Naive B cell (primary cell): ENCODE measurements around the gene COG7. TPM values are rescaled to one million over a fixed set of nuclear protein-coding genes. Genes with fewer than 3 reads are reported as not detected.
"Not testable (repeated sequence)": the region's sequence is repeated elsewhere in the genome, so short reads cannot be mapped to it uniquely, and the experiment has no call there.

Experiments
- ATAC-seq, 2 donors: fragments of 150-1000 bp; cut with Tn5 transposase; 2 replicates each; pipeline ENCODE4 v1.10.0; 2021; ENCODE audit warnings: low read depth in 2 of 2, mild to moderate bottlenecking in 2 of 2, moderate library complexity in 2 of 2
- DNase-seq: peaks from one replicate; pipeline ENCODE4 v3.0.0; 2022
- H3K27ac Mint-ChIP-seq, 6 donors: one replicate each; pipeline ENCODE4 v1.8.0; 2020 to 2022; ENCODE audit warnings: mild to moderate bottlenecking in 6 of 6, mixed read lengths in 6 of 6, moderate library complexity in 5 of 6, inconsistent platforms in 2 of 6
- H3K27me3 Mint-ChIP-seq, 3 donors: one replicate each; pipeline ENCODE4 v1.8.0; 2021 to 2022; ENCODE audit warnings: mixed read lengths in 3 of 3, mild to moderate bottlenecking in 1 of 3
- H3K36me3 Mint-ChIP-seq, 2 donors: one replicate each; pipeline ENCODE4 v1.8.0; 2020 to 2022; ENCODE audit warnings: mixed read lengths in 2 of 2, inconsistent platforms in 1 of 2, mild to moderate bottlenecking in 1 of 2
- H3K4me1 Mint-ChIP-seq, 3 donors: one replicate each; pipeline ENCODE4 v1.8.0; 2020 to 2022; ENCODE audit warnings: mixed read lengths in 3 of 3, inconsistent platforms in 1 of 3, mild to moderate bottlenecking in 1 of 3, moderate library complexity in 1 of 3
- H3K4me3 Mint-ChIP-seq, 8 donors: one replicate each; pipeline ENCODE4 v1.8.0; 2020 to 2022; ENCODE audit warnings: mild to moderate bottlenecking in 8 of 8, mixed read lengths in 8 of 8, moderate library complexity in 8 of 8, inconsistent platforms in 2 of 8
- H3K9me3 Mint-ChIP-seq, 7 donors: one replicate each; pipeline ENCODE4 v1.8.0; 2020 to 2022; ENCODE audit warnings: mixed read lengths in 7 of 7, mild to moderate bottlenecking in 5 of 7, inconsistent platforms in 2 of 7, moderate library complexity in 1 of 7
- polyA plus RNA-seq, 6 donors: library from polyadenylated mRNA; unstranded; fragments of 300-500 nt; fragmentation: Illumina TruSeq; gene quantifications; one replicate each; pipeline ENCODE4 v1.2.3, GENCODE V29; 2021; ENCODE audit warnings: low read depth in 6 of 6

Gene COG7
- polyA plus RNA-seq, 6 donors from 2014 or later: 5.8 to 19.3 (median 8.8) TPM

DNA sequence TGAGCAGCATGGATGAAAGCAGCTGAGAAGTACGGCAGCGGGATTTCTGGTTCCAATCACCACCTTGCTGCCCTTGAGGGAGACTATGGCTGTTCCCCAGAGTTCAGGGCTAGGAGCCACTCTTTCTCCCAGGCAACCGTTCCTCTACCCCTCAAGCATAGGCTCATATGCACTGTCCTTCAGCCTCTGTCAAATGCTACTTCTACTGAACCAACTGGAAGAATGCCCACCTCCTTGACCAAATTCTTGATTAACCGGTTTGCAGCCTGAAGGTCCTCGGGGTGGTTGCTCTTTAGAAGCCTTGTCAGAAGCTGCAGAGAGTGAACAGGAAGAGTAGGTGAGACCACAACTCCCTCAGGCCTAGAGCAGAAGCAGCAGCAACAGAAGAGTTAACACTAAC is 33.5 kb upstream of the COG7 start:
- H3K9me3 Mint-ChIP-seq: no peaks in the 10 kb centered on the region
- no peak overlapping the region for H3K4me3 Mint-ChIP-seq
- H3K36me3 Mint-ChIP-seq: peaks cover 13 to 21% of the 10 kb centered on the region in 2 donors
- H3K27ac Mint-ChIP-seq: peak overlapping the region in 1 of 6 donors; percentile 42
- ATAC-seq (no peak), DNase-seq (no peak)
- no peaks in the 10 kb centered on the region for H3K27me3 Mint-ChIP-seq
- peaks cover 6 to 14% (median 8%) of the 10 kb centered on the region in 3 donors for H3K4me1 Mint-ChIP-seq

DNA sequence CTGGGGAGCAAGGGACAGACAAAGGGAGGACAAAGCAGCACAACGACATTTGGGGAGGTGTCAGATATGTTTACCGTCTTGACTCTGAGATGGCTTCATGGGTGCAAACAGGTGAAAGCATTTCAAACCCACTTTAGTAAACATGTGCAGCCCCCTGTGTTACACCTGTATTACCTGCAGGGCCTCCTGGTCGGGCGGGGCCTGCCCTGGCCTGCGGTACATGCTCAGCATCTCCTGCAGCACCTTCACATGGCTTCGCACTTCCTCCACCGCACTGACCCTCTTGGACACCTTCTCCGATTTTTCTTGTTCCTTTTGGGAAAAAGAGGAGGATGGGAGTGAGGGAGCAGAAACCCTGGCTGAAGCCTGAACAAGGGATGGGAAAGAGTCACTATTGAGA is 32.9 kb upstream of the COG7 start:
- Mint-ChIP-seq H3K4me3 (peak overlapping the region in 1 of 8 donors; percentile 37), H3K9me3 (no peaks in the 10 kb centered on the region), H3K27me3 (no peaks in the 10 kb centered on the region), H3K4me1 (peaks cover 5 to 8% (median 6%) of the 10 kb centered on the region in 3 donors), H3K27ac (no peak overlapping the region), H3K36me3 (peaks cover 12 to 21% of the 10 kb centered on the region in 2 donors)
- ATAC-seq: no peak
- no peak for DNase-seq

DNA sequence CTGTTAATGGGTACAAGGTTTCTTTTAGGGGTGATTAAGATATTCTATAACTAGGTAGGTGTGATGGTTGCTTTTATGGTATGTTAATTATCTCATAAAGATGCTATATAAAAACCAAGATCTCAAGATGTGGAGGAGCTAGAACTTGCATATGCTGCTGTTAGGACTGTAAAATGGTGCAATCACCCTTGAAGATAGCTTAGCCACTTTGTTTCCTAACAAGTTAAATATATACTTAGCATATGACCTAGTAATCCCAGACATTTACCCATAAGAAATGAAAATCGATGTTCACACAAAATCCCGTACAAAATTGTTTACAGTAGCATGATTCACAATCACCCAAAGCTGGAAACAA is 32.2 kb upstream of the COG7 start:
- H3K36me3 Mint-ChIP-seq: peaks cover 11 to 23% of the 10 kb centered on the region in 2 donors
- DNase-seq (no peak), ATAC-seq (no peak)
- H3K27ac Mint-ChIP-seq: peak overlapping the region in 2 of 6 donors; percentile 20 to 56
- H3K4me3 Mint-ChIP-seq: no peak overlapping the region
- no peaks in the 10 kb centered on the region for H3K9me3 Mint-ChIP-seq
- H3K4me1 Mint-ChIP-seq: peaks cover 3 to 6% (median 5%) of the 10 kb centered on the region in 3 donors
- H3K27me3 Mint-ChIP-seq: no peaks in the 10 kb centered on the region

DNA sequence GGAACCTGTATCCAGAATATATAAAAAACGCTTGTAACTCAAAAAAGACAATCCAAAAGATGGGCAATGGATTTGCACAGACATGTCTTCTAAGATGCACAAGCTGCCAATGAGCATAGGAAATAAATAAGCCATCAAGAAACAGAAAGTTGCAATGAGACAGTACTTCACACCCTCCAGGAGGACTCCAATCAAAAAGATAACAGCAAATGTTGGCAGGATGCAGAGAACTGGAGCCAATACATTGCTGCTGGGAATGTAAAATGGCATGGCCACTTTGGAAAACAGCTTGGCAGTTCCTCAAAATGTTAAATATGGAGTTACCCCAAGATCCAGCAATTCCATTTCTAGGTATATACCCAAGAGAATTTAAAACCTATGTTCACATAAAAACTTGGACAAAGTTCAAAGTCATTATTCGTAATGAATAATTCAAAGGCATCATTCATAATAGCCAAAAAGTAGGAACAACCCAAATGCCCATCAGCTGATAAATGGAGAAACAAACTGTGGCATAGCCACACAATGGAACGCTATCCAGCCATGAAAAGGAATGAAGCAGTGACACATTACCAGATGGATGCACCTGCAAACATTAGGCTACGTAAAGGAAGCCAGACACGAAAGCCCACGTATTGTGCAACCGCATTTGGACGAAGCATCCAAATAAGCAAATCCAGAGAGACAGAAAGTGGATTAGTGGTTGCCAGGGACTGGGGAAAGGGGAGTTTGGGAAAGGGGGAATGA is 31.7 kb upstream of the COG7 start:
- H3K4me1 Mint-ChIP-seq: peaks cover 3 to 8% (median 6%) of the 10 kb centered on the region in 3 donors
- peaks cover 16 to 29% of the 10 kb centered on the region in 2 donors for H3K36me3 Mint-ChIP-seq
- DNase-seq (no peak), ATAC-seq (no peak)
- no peaks in the 10 kb centered on the region for H3K27me3 Mint-ChIP-seq
- no peak overlapping the region for H3K4me3 Mint-ChIP-seq
- H3K9me3 Mint-ChIP-seq: no peaks in the 10 kb centered on the region
- peak overlapping the region in 3 of 6 donors; percentile 20 to 79 (median 49) for H3K27ac Mint-ChIP-seq

DNA sequence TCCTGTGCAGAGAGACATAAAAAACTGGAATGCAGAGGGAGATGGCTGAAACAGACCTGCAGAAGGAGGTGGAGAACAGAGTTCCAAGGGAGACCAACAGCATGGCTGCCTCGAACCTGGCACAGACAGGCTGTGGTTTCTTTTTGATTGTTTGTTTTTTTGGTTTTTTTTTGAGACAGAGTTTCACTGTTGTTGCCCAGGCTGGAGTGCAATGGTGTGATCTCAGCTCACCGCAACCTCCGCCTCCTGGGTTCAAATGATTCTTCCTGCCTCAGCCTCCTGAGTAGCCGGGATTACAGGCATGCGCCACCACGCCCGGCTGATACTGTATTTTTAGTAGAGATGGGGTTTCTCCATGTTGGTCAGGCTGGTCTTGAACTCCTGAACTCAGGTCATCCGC is 30.5 kb upstream of the COG7 start:
- DNase-seq, H3K27me3 Mint-ChIP-seq, ATAC-seq, H3K9me3 Mint-ChIP-seq: not testable (repeated sequence)
- Mint-ChIP-seq H3K4me3 (peak overlapping the region in 1 of 8 donors; percentile 15), H3K4me1 (peaks cover 9 to 20% (median 10%) of the 10 kb centered on the region in 3 donors), H3K36me3 (peaks cover 23 to 39% of the 10 kb centered on the region in 2 donors), H3K27ac (peak overlapping the region in 1 of 6 donors; percentile 88)

DNA sequence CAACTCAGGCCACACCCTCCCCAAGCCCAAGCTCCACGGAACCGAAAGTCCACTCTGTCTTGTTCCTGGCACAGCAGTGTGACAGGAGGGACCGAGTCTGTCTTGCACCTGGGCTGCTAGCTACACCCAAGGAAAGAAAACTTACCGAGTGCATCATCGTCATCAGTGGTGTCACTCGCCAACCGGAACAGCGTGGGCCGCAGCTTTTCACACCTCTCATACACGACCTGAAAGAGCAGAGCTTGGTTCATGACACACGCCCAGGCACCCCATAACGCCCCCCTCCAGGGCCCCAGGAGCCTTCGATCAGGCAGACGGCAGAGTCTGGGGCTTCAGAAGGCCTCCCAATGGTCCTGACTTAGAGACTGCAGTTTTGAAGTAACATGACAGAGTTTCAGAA is 29.8 kb upstream of the COG7 start:
- ATAC-seq (peak; percentile 56 to 83), DNase-seq (no peak)
- no peaks in the 10 kb centered on the region for H3K27me3 Mint-ChIP-seq
- H3K9me3 Mint-ChIP-seq: no peaks in the 10 kb centered on the region
- no peak overlapping the region for H3K4me3 Mint-ChIP-seq
- peaks cover 9 to 21% (median 10%) of the 10 kb centered on the region in 3 donors for H3K4me1 Mint-ChIP-seq
- peaks cover 23 to 39% of the 10 kb centered on the region in 2 donors for H3K36me3 Mint-ChIP-seq
- H3K27ac Mint-ChIP-seq: peak overlapping the region in 5 of 6 donors; percentile 21 to 97 (median 88)

DNA sequence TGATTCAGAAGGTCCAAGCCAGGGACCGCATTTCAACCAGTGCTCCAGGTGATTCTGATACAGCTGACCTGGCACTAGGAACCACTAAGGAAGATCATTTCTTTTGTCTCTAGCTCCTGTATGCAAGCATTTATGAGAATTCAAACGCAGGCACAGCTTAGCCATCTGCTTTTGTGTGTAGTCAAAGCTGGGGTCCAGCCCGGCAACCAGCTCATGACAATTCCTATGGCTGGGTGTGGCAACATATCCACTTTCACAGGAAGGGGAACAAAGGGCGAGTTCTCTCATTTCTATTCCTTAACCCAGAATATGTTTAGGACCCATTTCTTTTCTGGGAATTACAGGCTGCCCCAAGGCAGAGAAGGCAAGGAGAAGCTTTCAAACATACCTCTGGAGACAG is 27.3 kb upstream of the COG7 start:
- Mint-ChIP-seq H3K27ac (peak overlapping the region in 3 of 6 donors; percentile 73 to 78 (median 75)), H3K9me3 (no peaks in the 10 kb centered on the region), H3K36me3 (peaks cover 27 to 31% of the 10 kb centered on the region in 2 donors), H3K4me3 (no peak overlapping the region), H3K27me3 (no peaks in the 10 kb centered on the region), H3K4me1 (peaks cover 10 to 21% (median 10%) of the 10 kb centered on the region in 3 donors)
- DNase-seq: no peak
- ATAC-seq: no peak

DNA sequence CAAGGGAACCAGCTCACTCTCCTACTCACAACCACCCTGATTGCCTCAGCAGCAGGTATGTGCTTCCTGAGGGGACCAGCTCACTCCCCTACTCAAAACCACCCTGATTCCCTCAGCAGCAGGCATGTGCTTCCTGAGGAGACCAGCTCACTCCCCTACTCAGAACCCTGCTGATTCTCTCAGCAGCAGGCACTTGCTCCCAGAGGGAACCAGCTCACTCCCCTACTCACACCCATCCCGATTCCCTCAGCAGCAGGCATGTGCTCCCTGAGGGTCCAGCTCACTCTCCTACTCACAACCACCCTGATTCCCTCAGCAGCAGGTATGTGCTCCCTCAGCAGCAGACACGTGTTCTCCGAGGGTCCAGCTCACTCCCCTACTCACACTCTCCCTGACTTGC is 26.1 kb upstream of the COG7 start:
- Mint-ChIP-seq H3K4me3 (no peak overlapping the region), H3K4me1 (peaks cover 10 to 21% (median 10%) of the 10 kb centered on the region in 3 donors), H3K27me3 (no peaks in the 10 kb centered on the region), H3K9me3 (no peaks in the 10 kb centered on the region), H3K27ac (peak overlapping the region in 4 of 6 donors; percentile 49 to 94 (median 78)), H3K36me3 (peaks cover 25 to 27% of the 10 kb centered on the region in 2 donors)
- ATAC-seq: no peak
- no peak for DNase-seq

DNA sequence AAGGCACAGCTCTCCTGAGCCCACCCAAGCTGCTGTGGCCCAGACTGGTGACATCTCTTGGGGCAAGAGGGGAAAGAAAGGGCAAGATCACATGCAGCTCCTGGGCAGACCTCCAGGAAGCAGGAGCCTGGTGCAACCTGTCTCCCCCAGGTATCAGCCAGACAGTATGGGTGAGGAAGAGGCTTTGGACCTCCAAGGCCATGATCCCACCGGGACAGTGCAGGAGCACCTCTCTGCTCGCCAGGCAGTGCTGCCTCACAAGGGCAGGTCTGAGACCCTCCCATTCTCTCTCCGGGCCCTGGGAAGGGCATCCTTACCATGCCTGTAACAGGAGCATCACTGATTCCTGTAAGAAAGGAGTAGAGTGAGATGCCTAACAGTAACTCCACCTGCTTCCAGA is 25.6 kb upstream of the COG7 start:
- H3K27me3 Mint-ChIP-seq: no peaks in the 10 kb centered on the region
- peak overlapping the region in 4 of 6 donors; percentile 34 to 82 (median 74) for H3K27ac Mint-ChIP-seq
- no peak for DNase-seq
- H3K4me1 Mint-ChIP-seq: peaks cover 10 to 21% (median 10%) of the 10 kb centered on the region in 3 donors
- peaks cover 25 to 27% of the 10 kb centered on the region in 2 donors for H3K36me3 Mint-ChIP-seq
- no peaks in the 10 kb centered on the region for H3K9me3 Mint-ChIP-seq
- no peak for ATAC-seq
- no peak overlapping the region for H3K4me3 Mint-ChIP-seq

DNA sequence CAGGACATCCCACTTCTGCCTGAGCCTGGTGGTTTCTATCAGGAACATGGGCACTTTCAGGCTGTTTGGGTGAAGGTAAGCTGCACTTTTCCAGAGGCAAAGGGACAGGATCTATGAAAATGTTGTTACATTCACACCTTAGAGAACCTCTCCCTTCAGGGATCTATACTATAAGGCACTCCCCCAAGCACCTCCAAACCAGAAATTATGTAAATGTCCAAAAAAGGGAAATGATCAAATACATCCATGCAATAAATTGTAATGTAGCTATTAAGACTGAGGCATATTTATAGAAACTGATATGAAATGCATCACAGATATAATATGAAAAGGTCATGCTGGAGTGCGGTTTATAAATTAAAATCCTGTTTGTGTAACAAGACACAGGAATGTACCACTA is 23.3 kb upstream of the COG7 start:
- peak; percentile 43 to 62 for ATAC-seq
- Mint-ChIP-seq H3K4me3 (no peak overlapping the region), H3K27ac (peak overlapping the region in 3 of 6 donors; percentile 35 to 79 (median 49)), H3K4me1 (peaks cover 7 to 16% (median 7%) of the 10 kb centered on the region in 3 donors), H3K9me3 (no peaks in the 10 kb centered on the region), H3K36me3 (peaks cover 18 to 22% of the 10 kb centered on the region in 2 donors), H3K27me3 (no peaks in the 10 kb centered on the region)
- no peak for DNase-seq

DNA sequence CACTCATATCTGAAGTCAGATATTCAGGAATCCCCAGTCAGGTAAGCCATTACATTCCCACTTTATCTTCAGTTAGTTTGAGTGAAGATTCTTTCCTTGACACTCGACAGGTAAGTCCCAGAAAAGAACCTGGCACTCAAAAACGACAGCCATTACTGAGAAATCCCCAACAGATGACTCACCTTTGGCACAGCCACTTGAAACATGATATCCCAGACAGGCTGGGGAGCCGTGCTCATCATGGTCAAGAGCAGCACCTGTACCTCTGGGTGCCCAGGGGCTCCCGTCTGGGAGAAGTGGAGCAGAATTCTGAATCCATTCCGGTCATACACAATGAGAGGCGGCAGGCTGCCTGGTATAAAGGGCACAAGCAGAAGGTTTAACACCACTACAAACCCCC is 16.8 kb upstream of the COG7 start:
- no peak for ATAC-seq
- H3K27ac Mint-ChIP-seq: peak overlapping the region in 1 of 6 donors; percentile 9
- peaks cover 0 to 3% (median 3%) of the 10 kb centered on the region in 3 donors for H3K4me1 Mint-ChIP-seq
- H3K4me3 Mint-ChIP-seq: no peak overlapping the region
- H3K27me3 Mint-ChIP-seq: no peaks in the 10 kb centered on the region
- no peaks in the 10 kb centered on the region for H3K9me3 Mint-ChIP-seq
- DNase-seq: no peak
- peaks cover 4 to 26% of the 10 kb centered on the region in 2 donors for H3K36me3 Mint-ChIP-seq

DNA sequence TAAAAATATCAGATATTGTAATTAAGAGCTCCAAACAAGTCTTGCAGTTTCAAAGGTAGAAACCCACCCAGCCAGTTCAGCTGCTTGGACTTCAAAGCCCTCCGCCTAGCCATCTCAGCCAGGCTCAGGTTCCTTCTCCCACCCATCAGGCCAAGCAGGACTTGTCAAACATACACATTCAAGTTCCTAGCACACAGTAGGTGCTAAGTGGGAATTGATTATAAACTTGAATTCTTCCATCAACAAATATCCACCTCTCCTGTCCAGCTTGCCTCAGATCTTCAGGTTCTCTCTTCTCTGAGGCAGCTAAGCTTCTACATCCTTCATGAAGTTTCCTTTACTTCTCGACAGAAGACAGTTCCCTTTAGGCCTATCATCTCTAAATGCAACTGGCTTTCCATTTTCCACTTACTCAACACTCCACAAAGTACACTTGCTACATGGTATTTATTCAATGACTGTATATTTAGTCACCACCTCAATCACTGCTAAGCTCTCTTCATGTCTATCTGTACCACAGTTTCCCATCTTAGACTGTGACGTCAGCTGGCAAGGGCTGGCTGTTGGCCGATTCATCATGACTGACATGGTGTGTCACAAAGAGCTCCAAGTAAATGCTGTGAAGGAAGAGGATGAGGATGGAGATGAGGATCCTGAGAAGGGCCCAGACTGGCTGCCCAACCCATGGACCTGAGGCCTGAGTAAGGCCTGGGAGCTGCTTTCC is 13.3 kb upstream of the COG7 start:
- DNase-seq (no peak), ATAC-seq (no peak)
- peaks cover 0 to 26% of the 10 kb centered on the region in 2 donors for H3K36me3 Mint-ChIP-seq
- H3K27ac Mint-ChIP-seq: peak overlapping the region in 1 of 6 donors; percentile 69
- peaks cover 0 to 3% (median 3%) of the 10 kb centered on the region in 3 donors for H3K4me1 Mint-ChIP-seq
- no peak overlapping the region for H3K4me3 Mint-ChIP-seq
- no peaks in the 10 kb centered on the region for H3K9me3 Mint-ChIP-seq
- H3K27me3 Mint-ChIP-seq: no peaks in the 10 kb centered on the region

DNA sequence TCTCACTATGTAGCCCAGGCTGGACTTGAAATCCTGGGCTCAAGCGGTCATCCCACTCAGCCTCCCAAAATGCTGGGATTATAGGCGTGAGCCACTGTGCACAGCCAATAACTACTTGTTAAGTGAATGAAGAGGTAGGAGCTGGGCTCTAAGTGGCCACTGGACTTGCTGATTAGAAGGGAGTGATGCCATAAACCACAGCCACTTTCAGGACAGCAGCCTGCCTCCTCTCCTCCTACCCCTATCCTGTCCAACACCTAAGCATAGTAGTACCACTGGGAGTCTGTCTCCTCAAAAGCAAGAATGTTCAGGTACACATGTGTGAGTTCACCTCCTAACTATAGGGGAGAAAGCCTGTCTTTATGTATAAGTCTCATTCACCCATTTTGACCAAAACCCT is 12.2 kb upstream of the COG7 start:
- Mint-ChIP-seq H3K4me3 (no peak overlapping the region), H3K9me3 (no peaks in the 10 kb centered on the region), H3K36me3 (peaks cover 0 to 22% of the 10 kb centered on the region in 2 donors), H3K27ac (peak overlapping the region in 2 of 6 donors; percentile 8 to 61), H3K27me3 (no peaks in the 10 kb centered on the region), H3K4me1 (peaks cover 0 to 3% (median 3%) of the 10 kb centered on the region in 3 donors)
- no peak for DNase-seq
- peak; percentile 8 to 18 for ATAC-seq
